HEK293 (cell line): Measurements from ENCODE around the gene SPTA1.

ENCODE experiments used
- CTCF ChIA-PET: fragments of 350-600 bp; formaldehyde crosslinking; extraction: SDS; loops from one replicate; lab custom pipeline; 2021; ENCODE audit warnings: antibody characterized with exemption; lab: Yijun Ruan, JAX
- POLR2A ChIA-PET: fragments of 300-600 bp; formaldehyde crosslinking; extraction: SDS; loops from one replicate; lab custom pipeline; 2020; ENCODE audit warnings: antibody characterized with exemption, inconsistent platforms; lab: Yijun Ruan, JAX
- H3K27ac ChIP-seq: fragments of 200-500 bp; sonication (Bioruptor generic); 2 replicates; pipeline ENCODE4 v1.5.1; 2014; ENCODE audit warnings: low read depth, low read length, control low read depth, inconsistent platforms; ENCODE audit errors: extremely low read depth
- H3K36me3 ChIP-seq, 2 experiments: fragments of 200-500 bp in 1 of 2; sonication (Bioruptor generic) in 1 of 2; 1 replicate in 1 of 2; 2 replicates in 1 of 2; pipeline ENCODE4 v1.5.1; 2014 to 2017; ENCODE audit warnings: inconsistent platforms in 2 of 2, low read length in 2 of 2; ENCODE audit not compliant: control insufficient read depth in 2 of 2, insufficient read depth in 1 of 2
- H3K4me1 ChIP-seq: fragments of 200-500 bp; sonication (Bioruptor generic); 2 replicates; pipeline ENCODE4 v1.5.1; 2014; ENCODE audit warnings: mild to moderate bottlenecking, low read length, inconsistent platforms; ENCODE audit not compliant: control insufficient read depth, insufficient read depth
- H3K4me3 ChIP-seq: 2 replicates; pipeline ENCODE4 v1.5.1; 2011; ENCODE audit warnings: low read depth, mild to moderate bottlenecking, control low read depth, low read length, moderate library complexity
- H3K9me3 ChIP-seq: fragments of 200-500 bp; sonication (Bioruptor generic); 2 replicates; pipeline ENCODE4 v1.5.1; 2014; ENCODE audit warnings: low read depth, low read length, inconsistent platforms; ENCODE audit not compliant: control insufficient read depth, insufficient read depth
- BCL6B ChIP-seq: fragments of 450-650 bp; formaldehyde crosslinking; IDR thresholded peaks from 2 replicates; pipeline ENCODE4 v1.5.1; 2017; ENCODE audit warnings: missing biosample characterization, missing genetic modification characterization
- CTCF ChIP-seq: fragments of 450-650 bp; formaldehyde crosslinking; IDR thresholded peaks from 2 replicates; pipeline ENCODE4 v1.5.1; 2016; ENCODE audit warnings: missing biosample characterization, missing genetic modification characterization
- HIC1 ChIP-seq: fragments of 450-650 bp; formaldehyde crosslinking; IDR thresholded peaks from 2 replicates; pipeline ENCODE4 v1.5.1; 2016; ENCODE audit warnings: missing biosample characterization, missing genetic modification characterization
- HOXC10 ChIP-seq: sonication (generic); formaldehyde crosslinking; IDR thresholded peaks from 2 replicates; pipeline ENCODE4 v1.8.1; 2023; ENCODE audit warnings: mild to moderate bottlenecking, missing genetic modification reagents
- PATZ1 ChIP-seq: fragments of 450-650 bp; formaldehyde crosslinking; IDR thresholded peaks from 2 replicates; pipeline ENCODE4 v1.5.1; 2016; ENCODE audit warnings: missing biosample characterization, missing genetic modification characterization
- REST ChIP-seq: fragments of 450-650 bp; formaldehyde crosslinking; IDR thresholded peaks from 2 replicates; pipeline ENCODE4 v1.5.1; 2016; ENCODE audit warnings: missing biosample characterization, missing genetic modification characterization
- ZNF146 ChIP-seq: fragments of 450-650 bp; formaldehyde crosslinking; IDR thresholded peaks from 2 replicates; pipeline ENCODE4 v1.5.1; 2016; ENCODE audit warnings: missing biosample characterization, missing genetic modification characterization
- ZNF148 ChIP-seq: fragments of 450-650 bp; formaldehyde crosslinking; IDR thresholded peaks from 2 replicates; pipeline ENCODE4 v1.5.0; 2017; ENCODE audit warnings: missing biosample characterization, missing genetic modification characterization, borderline replicate concordance
- ZNF18 ChIP-seq: fragments of 450-650 bp; formaldehyde crosslinking; IDR thresholded peaks from 2 replicates; pipeline ENCODE4 v1.5.1; 2016; ENCODE audit warnings: missing biosample characterization, missing genetic modification characterization
- ZNF2 ChIP-seq: fragments of 450-650 bp; formaldehyde crosslinking; IDR thresholded peaks from 2 replicates; pipeline ENCODE4 v1.5.1; 2016; ENCODE audit warnings: missing biosample characterization, missing genetic modification characterization
- ZNF274 ChIP-seq, 2 experiments: fragments of 200-500 bp in 1 of 2; fragments of 450-650 bp in 1 of 2; sonication (Bioruptor generic) in 1 of 2; formaldehyde crosslinking in 1 of 2; IDR thresholded peaks; 2 replicates each; pipeline versions ENCODE4 v1.5.1 to v1.6.1; 2014 to 2016; ENCODE audit warnings: borderline replicate concordance in 1 of 2, inconsistent platforms in 1 of 2, low read length in 1 of 2, missing biosample characterization in 1 of 2, missing genetic modification characterization in 1 of 2
- ZNF362 ChIP-seq: fragments of 450-650 bp; formaldehyde crosslinking; IDR thresholded peaks from 2 replicates; pipeline ENCODE4 v1.5.1; 2016; ENCODE audit warnings: missing biosample characterization, missing genetic modification characterization
- ZNF596 ChIP-seq: fragments of 450-650 bp; IDR thresholded peaks from 2 replicates; pipeline ENCODE4 v1.5.0; 2018; ENCODE audit warnings: missing biosample characterization, mild to moderate bottlenecking, missing genetic modification characterization, moderate library complexity
- ZNF623 ChIP-seq: fragments of 450-650 bp; formaldehyde crosslinking; IDR thresholded peaks from 2 replicates; pipeline ENCODE4 v1.5.1; 2016; ENCODE audit warnings: missing biosample characterization, missing genetic modification characterization
- ZNF747 ChIP-seq: fragments of 450-650 bp; formaldehyde crosslinking; IDR thresholded peaks from 2 replicates; pipeline ENCODE4 v1.5.1; 2016; ENCODE audit warnings: missing biosample characterization, missing genetic modification characterization

SPTA1 gene

GRCh38 chr1:158679289-158679688 is 7.2 kb downstream of the SPTA1 start (continued):
- TF ChIP-seq ZNF2 (tag by site-specific recombination) (no peak), ZNF18 (tag by site-specific recombination) (no peak), REST (tag by site-specific recombination) (no peak)

GRCh38 chr1:158675563-158676323 is 10.8 kb downstream of the SPTA1 start:
- CTCF ChIA-PET, result no interaction called here
- Histone ChIP-seq H3K36me3 (no peaks in the 10 kb centered on the region), H3K27ac (no peak overlapping the region), H3K9me3 (no peaks in the 10 kb centered on the region), H3K4me3 (no peak overlapping the region), H3K4me1 (no peaks in the 10 kb centered on the region)
- POLR2A ChIA-PET, result no interaction called here
- no peak for TF ChIP-seq HOXC10 (CRISPR knock-in tag)
- no peak for TF ChIP-seq ZNF362 (tag by site-specific recombination)
- no peak for TF ChIP-seq ZNF148 (tag by site-specific recombination)
- no peak for TF ChIP-seq ZNF146 (tag by site-specific recombination)
- no peak for TF ChIP-seq HIC1 (tag by site-specific recombination)
- no peak for TF ChIP-seq ZNF596 (tag by site-specific recombination)
- TF ChIP-seq ZNF623 (tag by site-specific recombination), result no peak
- TF ChIP-seq BCL6B (tag by site-specific recombination), result no peak
- TF ChIP-seq CTCF (tag by site-specific recombination), result no peak
- no peak for TF ChIP-seq ZNF747 (tag by site-specific recombination)
- no peak for TF ChIP-seq ZNF18 (tag by site-specific recombination)
- no peak for TF ChIP-seq ZNF274 (IDR thresholded peaks at IDR 0.05; ENCODE audit: low read length)
- no peak for TF ChIP-seq ZNF274 (tag by site-specific recombination; IDR thresholded peaks at IDR 0.05; ENCODE audit: borderline replicate concordance)
- TF ChIP-seq PATZ1 (tag by site-specific recombination), result no peak
